HEK293T (cell line): ENCODE results near the gene ECSCR.
"Not testable (repeated sequence)": the region's sequence is repeated elsewhere in the genome, so short reads cannot be mapped to it uniquely, and the experiment has no call there.

Experiments
- CTCF ChIA-PET: fragments of 350-600 bp; formaldehyde crosslinking; extraction: SDS; loops from one replicate; lab custom pipeline; 2021; ENCODE audit warnings: antibody characterized with exemption, inconsistent platforms; lab: Yijun Ruan, JAX
- POLR2A ChIA-PET: fragments of 350-600 bp; formaldehyde crosslinking; extraction: SDS; loops from one replicate; lab custom pipeline; 2020; ENCODE audit warnings: antibody characterized with exemption, inconsistent platforms; lab: Yijun Ruan, JAX
- DNase-seq: peaks from one replicate; pipeline ENCODE4 v3.0.0; 2012; ENCODE audit warnings: mixed read lengths; ENCODE audit errors: extremely low spot score
- ARNT ChIP-seq: fragments of 450-650 bp; IDR thresholded peaks from 2 replicates; pipeline ENCODE4 v1.6.1; 2017; ENCODE audit warnings: mild to moderate bottlenecking
- BHLHE40 ChIP-seq: fragments of 450-650 bp; IDR thresholded peaks from 2 replicates; pipeline ENCODE4 v1.6.1; 2016; ENCODE audit warnings: mild to moderate bottlenecking, moderate library complexity, borderline replicate concordance
- CTBP1 ChIP-seq: fragments of 450-650 bp; IDR thresholded peaks from 2 replicates; pipeline ENCODE4 v1.6.1; 2016; ENCODE audit warnings: borderline replicate concordance
- ELF4 ChIP-seq: fragments of 450-650 bp; IDR thresholded peaks from 2 replicates; pipeline ENCODE4 v1.6.1; 2017; ENCODE audit warnings: antibody characterized with exemption
- FOXA1 ChIP-seq: fragments of 450-650 bp; IDR thresholded peaks from 2 replicates; pipeline ENCODE4 v1.6.1; 2016; ENCODE audit warnings: mild to moderate bottlenecking
- FOXK2 ChIP-seq: fragments of 450-650 bp; IDR thresholded peaks from 2 replicates; pipeline ENCODE4 v1.6.1; 2016; ENCODE audit warnings: mild to moderate bottlenecking
- FOXM1 ChIP-seq: fragments of 450-650 bp; IDR thresholded peaks from 2 replicates; pipeline ENCODE4 v1.6.1; 2017; ENCODE audit warnings: mild to moderate bottlenecking, borderline replicate concordance
- HDGF ChIP-seq: fragments of 450-650 bp; IDR thresholded peaks from 2 replicates; pipeline ENCODE4 v1.6.1; 2017; ENCODE audit warnings: antibody characterized with exemption, borderline replicate concordance
- L3MBTL2 ChIP-seq: fragments of 450-650 bp; conservative IDR thresholded peaks from 2 replicates; pipeline ENCODE4 v1.6.1; 2016; ENCODE audit warnings: mild to moderate bottlenecking
- LEF1 ChIP-seq: fragments of 450-650 bp; IDR thresholded peaks from 2 replicates; pipeline ENCODE4 v1.6.1; 2017; ENCODE audit warnings: mild to moderate bottlenecking, borderline replicate concordance
- NFRKB ChIP-seq: fragments of 450-650 bp; IDR thresholded peaks from 2 replicates; pipeline ENCODE4 v1.6.1; 2016; ENCODE audit warnings: mild to moderate bottlenecking, moderate library complexity
- SP1 ChIP-seq: fragments of 450-650 bp; IDR thresholded peaks from 2 replicates; pipeline ENCODE4 v1.6.1; 2017
- SUZ12 ChIP-seq: fragments of 450-650 bp; IDR thresholded peaks from 2 replicates; pipeline ENCODE4 v1.6.1; 2016; ENCODE audit warnings: mild to moderate bottlenecking
- TARDBP ChIP-seq: fragments of 450-650 bp; IDR thresholded peaks from 2 replicates; pipeline ENCODE4 v1.6.1; 2016
- ZNF384 ChIP-seq: fragments of 450-650 bp; IDR thresholded peaks from 2 replicates; pipeline ENCODE4 v1.6.1; 2016
- TF ChIP-seq, protein P1 (sequence below): fragments of 450-650 bp; IDR thresholded peaks from 2 replicates; pipeline ENCODE4 v1.6.1; 2016

Gene ECSCR

GRCh38 chr5:139451176-139451575, 11.4 kb downstream of the ECSCR start:
- TF ChIP-seq SP1 (no peak), FOXM1 (no peak), L3MBTL2 (no peak)
- TF ChIP-seq, protein P1, sequence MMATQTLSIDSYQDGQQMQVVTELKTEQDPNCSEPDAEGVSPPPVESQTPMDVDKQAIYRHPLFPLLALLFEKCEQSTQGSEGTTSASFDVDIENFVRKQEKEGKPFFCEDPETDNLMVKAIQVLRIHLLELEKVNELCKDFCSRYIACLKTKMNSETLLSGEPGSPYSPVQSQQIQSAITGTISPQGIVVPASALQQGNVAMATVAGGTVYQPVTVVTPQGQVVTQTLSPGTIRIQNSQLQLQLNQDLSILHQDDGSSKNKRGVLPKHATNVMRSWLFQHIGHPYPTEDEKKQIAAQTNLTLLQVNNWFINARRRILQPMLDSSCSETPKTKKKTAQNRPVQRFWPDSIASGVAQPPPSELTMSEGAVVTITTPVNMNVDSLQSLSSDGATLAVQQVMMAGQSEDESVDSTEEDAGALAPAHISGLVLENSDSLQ = no peak
- ChIA-PET POLR2A (interaction anchor here (3.7 kb wide), 1 partner anchor 12 kb away, joined by 20 read pairs; the partner anchor contains the start of gene DNAJC18), CTCF (no interaction called here)
- DNase-seq = no peak

GRCh38 chr5:139446956-139447779, 15.4 kb downstream of the ECSCR start:
- POLR2A ChIA-PET = interaction anchor here (3.7 kb wide), 1 partner anchor 8 kb away, joined by 20 read pairs; the partner anchor contains the start of gene DNAJC18
- CTCF ChIA-PET = no interaction called here

DNA sequence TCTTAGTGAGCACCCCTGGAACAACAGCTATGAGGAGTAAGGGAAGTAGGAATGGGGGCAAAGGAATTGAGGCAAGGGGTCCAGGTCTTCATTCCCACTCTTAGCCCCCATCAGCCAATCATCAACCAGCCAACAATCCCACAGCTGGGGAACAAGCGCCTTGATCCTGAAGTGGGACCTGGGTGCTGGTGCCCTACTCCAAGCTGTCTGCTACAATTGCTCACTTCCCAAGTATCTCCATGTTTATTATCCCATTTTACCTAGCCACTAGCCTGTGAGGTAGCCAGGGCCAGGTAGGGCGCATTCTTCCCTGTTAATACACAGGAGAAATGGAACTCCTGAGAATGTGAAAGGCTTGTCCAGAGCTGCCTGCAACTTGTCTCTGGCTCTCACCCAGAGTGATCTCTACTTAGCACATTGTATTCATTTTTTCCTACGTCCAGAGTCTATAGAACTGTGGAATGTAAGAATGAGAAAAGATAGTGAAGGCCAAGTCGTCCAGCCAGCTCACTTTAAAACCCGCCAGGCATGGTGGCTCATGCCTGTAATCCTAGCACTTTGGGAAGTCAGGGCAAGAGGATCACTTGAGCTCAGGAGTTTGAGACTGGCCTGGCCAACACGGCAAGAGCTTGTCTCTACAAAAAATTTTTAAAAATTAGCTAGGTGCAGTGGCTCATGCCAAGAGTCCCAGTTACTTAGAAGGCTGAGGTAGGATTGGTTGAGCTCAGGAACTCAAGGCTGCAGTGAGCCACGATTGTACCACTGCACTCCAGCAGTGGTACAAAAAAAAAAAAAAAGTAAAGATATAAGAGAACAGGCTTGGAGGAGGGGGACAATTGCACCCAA, 17.0 kb downstream of the ECSCR start:
- TF ChIP-seq ELF4 (no peak), CTBP1 (no peak), TARDBP (no peak), ZNF384 (no peak)
- DNase-seq = no peak
- ChIA-PET CTCF (interaction anchor here (0.8 kb wide), 2 partner anchors 11 to 14 kb away, joined by 3 read pairs; no protein-coding TSS in a partner anchor), POLR2A (no interaction called here)

More at GRCh38 chr5:139446956-139447779, 15.4 kb downstream of the ECSCR start:
- DNase-seq = no peak
- TF ChIP-seq FOXM1 = no peak
- TF ChIP-seq BHLHE40 = no peak
- TF ChIP-seq CTBP1 = no peak
- TF ChIP-seq ELF4 = no peak
- no peak for TF ChIP-seq ARNT
- no peak for TF ChIP-seq FOXA1
- TF ChIP-seq HDGF = no peak
- no peak for TF ChIP-seq SP1
- no peak for TF ChIP-seq L3MBTL2
- TF ChIP-seq LEF1 = no peak
- TF ChIP-seq, protein P1 = no peak
- no peak for TF ChIP-seq TARDBP
- TF ChIP-seq SUZ12 = no peak
- no peak for TF ChIP-seq ZNF384
- no peak for TF ChIP-seq FOXK2
- TF ChIP-seq NFRKB = no peak

DNA sequence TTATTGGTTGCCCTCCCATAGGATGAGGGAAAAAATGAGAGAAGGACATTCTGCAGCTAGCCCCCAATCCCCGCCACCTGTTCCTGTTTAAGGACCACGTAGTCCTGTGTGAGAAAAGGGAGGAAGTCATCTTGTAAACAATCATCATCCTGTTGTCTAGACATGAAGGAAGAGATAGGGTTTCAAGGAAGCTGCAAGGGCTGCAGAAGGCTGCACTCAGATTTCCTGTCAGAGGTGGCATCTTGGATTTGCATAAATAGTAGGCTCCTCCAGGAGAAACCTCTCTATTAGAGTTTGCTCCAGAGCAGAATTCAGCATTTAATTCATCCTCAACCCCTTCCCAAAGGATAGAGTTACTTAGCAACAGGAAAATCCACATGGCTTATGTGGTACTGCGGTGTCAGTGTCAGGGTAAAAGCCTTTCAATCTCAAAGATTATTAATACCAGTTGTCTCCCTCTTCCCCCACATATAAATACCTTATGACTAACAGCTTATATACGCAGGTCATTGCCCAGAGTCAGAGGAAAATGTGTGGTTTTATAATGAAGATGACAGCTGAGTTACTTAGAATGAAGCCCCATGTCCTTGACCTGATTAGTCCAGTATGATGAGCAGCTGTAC, 18.6 kb downstream of the ECSCR start:
- POLR2A ChIA-PET = no interaction called here
- CTCF ChIA-PET = interaction anchor here (1.2 kb wide), 1 partner anchor 21 kb away, joined by 3 read pairs; no protein-coding TSS in a partner anchor
- no peak for TF ChIP-seq HDGF
- no peak for TF ChIP-seq FOXA1
- TF ChIP-seq, protein P1 = no peak
- DNase-seq = no peak

DNA sequence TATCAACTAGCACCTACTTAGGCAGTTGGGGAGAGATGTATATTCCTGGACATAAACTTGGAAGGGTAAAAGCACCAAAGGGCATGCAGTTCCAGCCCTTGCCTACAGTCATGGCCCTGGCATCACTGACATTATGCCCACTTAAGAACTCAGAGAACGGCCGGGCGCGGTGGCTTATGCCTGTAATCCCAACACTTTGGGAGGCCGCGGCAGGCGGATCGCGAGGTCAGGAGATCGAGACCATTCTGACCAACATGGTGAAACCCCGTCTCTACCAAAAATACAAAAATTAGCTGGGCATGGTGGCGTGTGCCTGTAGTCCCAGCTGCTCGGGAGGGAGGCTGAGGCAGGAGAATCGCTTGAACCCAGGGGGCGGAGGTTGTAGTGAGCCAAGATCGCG, 22.1 kb downstream of the ECSCR start:
- CTCF ChIA-PET = interaction anchor here (0.9 kb wide), 1 partner anchor 79 kb away, joined by 3 read pairs; no protein-coding TSS in a partner anchor
- not testable (repeated sequence) for DNase-seq
- POLR2A ChIA-PET = interaction anchor here (1.2 kb wide), 1 partner anchor 238 kb away, joined by 3 read pairs; no protein-coding TSS in a partner anchor

- POLR2A ChIA-PET = interaction anchor here (0.6 to 2.2 kb wide), 32 partner anchors 9 to 860 kb away, joined by 3 to 20 read pairs (median 4); partner anchors contain the start of genes ECSCR, SLC23A1, SMIM33 and STING1
- CTCF ChIA-PET = interaction anchor here (0.5 to 1.5 kb wide), 4 partner anchors 14 to 1523 kb away, joined by 3 to 6 read pairs (median 4); no protein-coding TSS in a partner anchor
- DNase-seq = peak; percentile 93
- TF ChIP-seq ZNF384 (no peak), SUZ12 (peak; percentile 75), ELF4 (no peak; the same call in 1 of the 2 replicates), FOXM1 (no peak), NFRKB (no peak), FOXK2 (no peak), BHLHE40 (no peak), FOXA1 (no peak), L3MBTL2 (peak; percentile 48), LEF1 (no peak)
These were observed 23.3 kb downstream of the ECSCR start, which contains the start of gene DNAJC18 for GRCh38 chr5:139439013-139439903. Gene DNAJC18, minus strand, starts transcription at chr5:139439525. Its CDS starts 80 bp downstream, at chr5:139439445.
